CD4-positive, alpha-beta T cell treated with Interleukin-1 beta for 1 hour (primary cell): Measurements from ENCODE around the gene HBA2.
"Not testable (repeated sequence)": the region's sequence is repeated elsewhere in the genome, so short reads cannot be mapped to it uniquely, and the experiment has no call there.

Experiments used
- DNase-seq, 2 donors: peaks; one replicate each; pipeline ENCODE4 v3.0.0-alpha.2; 2020 to 2022

The HBA2 gene

DNA sequence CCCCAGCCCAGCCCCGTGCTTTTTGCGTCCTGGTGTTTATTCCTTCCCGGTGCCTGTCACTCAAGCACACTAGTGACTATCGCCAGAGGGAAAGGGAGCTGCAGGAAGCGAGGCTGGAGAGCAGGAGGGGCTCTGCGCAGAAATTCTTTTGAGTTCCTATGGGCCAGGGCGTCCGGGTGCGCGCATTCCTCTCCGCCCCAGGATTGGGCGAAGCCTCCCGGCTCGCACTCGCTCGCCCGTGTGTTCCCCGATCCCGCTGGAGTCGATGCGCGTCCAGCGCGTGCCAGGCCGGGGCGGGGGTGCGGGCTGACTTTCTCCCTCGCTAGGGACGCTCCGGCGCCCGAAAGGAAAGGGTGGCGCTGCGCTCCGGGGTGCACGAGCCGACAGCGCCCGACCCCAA lies 3.3 kb downstream of the HBA2 start:
- not testable (repeated sequence) for DNase-seq

GRCh38 chr16:176477-177382 lies 4.1 kb downstream of the HBA2 start, which contains the start of gene HBA1:
TSS of gene HBA1 (plus strand) at chr16:176680. CDS start at chr16:176717, 37 bp downstream.
- not testable (repeated sequence) for DNase-seq

- no peak for DNase-seq
Measured at GRCh38 chr16:177394-177822, 4.7 kb downstream of the HBA2 start.

GRCh38 chr16:177981-178667 lies 5.4 kb downstream of the HBA2 start:
- no peak for DNase-seq

DNA sequence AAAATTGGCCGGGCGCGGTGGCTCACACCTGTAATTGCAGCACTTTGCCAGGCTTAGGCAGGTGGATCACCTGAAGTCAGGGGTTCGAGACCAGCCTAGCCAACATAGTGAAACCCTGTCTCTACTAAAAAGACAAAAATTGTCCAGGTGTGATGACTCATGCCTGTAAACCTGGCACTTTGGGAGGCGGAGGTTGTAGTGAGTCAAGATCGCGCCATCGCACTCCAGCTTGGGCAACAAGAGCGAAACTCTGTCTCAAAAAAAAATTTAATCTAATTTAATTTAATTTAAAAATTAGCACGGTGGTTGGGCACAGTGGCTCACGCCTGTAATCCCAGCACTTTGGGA lies 6.0 kb downstream of the HBA2 start:
- DNase-seq = no peak

GRCh38 chr16:179211-180092 lies 6.8 kb downstream of the HBA2 start:
- DNase-seq = no peak

- DNase-seq = peak; percentile 28 to 31
Measured at GRCh38 chr16:180101-180675, 7.5 kb downstream of the HBA2 start, which contains the start of gene HBQ1. TSS of gene HBQ1 (plus strand) at chr16:180459. CDS start at chr16:180487, 28 bp downstream.

DNA sequence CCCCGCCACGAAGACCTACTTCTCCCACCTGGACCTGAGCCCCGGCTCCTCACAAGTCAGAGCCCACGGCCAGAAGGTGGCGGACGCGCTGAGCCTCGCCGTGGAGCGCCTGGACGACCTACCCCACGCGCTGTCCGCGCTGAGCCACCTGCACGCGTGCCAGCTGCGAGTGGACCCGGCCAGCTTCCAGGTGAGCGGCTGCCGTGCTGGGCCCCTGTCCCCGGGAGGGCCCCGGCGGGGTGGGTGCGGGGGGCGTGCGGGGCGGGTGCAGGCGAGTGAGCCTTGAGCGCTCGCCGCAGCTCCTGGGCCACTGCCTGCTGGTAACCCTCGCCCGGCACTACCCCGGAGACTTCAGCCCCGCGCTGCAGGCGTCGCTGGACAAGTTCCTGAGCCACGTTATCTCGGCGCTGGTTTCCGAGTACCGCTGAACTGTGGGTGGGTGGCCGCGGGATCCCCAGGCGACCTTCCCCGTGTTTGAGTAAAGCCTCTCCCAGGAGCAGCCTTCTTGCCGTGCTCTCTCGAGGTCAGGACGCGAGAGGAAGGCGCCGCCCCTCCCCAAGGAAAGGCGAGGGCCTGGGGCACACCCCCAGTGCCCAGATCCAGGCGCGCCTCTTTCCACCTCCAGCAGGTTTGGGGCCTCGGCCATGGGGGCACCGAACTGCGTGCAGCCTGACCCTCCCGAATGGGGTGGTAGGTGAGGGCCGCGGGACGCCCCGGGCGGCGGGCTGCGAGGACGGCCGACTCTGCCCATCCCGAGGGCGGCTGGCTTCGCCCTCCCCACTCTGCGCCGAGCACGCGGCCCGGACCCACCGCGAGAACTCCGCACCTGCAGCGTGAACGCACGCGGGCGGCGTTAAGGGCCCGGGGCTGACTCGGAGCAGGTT lies 8.2 kb downstream of the HBA2 start:
- DNase-seq = peak; percentile 80 to 86

DNA sequence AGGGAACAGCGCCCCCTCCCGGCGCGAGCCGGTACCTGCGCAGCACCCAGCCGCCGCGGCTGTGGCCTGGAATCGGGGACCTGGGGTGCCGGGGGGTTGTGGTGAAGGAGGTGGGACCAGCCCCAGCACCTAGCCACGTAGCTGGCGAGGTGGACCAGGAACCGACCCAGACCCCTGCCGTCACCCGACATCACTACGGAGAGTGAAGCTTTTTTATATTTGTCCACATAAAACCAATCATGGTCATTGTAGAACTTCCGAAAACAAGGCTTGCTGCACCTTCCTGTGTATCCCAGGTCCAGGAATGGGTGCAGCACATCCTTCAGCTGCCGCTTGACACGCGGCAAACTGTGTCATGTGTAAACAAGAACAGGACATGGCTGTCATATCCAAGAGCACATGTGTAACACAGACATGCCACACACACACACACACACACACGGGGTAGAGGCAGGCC lies 8.9 kb downstream of the HBA2 start:
- DNase-seq = no peak

DNA sequence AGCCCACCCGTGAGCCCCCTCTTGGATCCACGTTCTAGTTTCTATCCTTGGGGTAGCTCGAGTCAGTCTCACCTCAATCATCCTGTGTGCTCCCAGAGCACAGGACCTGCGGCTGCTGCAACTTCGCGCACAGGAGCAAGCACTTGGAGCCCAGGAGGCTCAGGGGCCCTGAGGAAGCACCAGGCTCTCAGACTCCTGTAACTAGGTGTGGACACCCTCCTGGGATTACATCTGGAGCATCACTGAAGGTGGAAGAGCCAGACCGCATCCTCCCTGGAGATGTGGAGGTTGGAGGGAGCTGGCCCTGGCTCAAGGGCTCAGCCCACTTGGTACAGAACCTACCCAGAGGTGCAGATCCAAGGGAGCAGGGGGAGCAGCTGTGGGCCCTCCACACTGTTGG lies 10.3 kb downstream of the HBA2 start:
- no peak for DNase-seq

- no peak for DNase-seq
Measured at GRCh38 chr16:185213-185612, 12.5 kb downstream of the HBA2 start.

DNA sequence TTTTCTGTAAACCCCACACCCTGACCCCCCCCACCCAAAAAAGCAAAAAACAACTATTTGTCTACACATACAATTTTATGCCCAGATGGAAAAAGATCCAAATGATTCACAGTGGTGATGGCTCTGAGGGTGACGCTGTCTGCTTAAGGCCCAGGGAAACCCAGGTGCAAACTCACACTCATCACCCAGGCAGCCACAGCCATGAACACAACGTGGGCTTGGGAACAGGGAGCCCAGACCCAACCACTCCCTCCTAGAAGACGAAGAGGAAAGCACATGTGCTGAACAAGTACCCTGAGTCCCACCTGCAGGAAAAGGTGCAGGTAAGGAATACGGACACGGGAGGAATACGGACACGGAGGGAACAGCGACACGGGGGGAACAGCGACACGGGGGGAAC lies 13.0 kb downstream of the HBA2 start:
- DNase-seq = no peak

DNA sequence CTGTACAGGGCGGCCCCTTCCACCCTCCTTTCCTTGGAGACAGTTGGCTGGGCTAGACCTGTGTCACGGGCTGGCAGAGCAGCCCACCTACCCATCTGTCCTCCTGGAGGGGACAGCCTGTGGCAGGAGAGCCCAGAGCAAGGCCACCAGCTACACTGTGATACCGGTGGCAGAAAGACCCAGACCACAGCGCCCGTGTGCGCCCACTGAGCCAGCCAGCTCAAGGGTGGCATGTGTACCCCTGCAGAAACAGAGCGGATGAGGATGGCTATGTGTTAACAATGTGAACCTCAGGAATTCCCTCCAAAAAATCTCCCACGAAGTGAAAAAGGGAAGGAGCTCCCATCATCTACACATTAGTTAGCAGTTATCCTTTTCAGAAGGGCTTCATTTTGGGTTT lies 14.7 kb downstream of the HBA2 start:
- DNase-seq = no peak

GRCh38 chr16:188674-189073 lies 16.0 kb downstream of the HBA2 start:
- peak in 1 of 2 donors; percentile 24 for DNase-seq

DNA sequence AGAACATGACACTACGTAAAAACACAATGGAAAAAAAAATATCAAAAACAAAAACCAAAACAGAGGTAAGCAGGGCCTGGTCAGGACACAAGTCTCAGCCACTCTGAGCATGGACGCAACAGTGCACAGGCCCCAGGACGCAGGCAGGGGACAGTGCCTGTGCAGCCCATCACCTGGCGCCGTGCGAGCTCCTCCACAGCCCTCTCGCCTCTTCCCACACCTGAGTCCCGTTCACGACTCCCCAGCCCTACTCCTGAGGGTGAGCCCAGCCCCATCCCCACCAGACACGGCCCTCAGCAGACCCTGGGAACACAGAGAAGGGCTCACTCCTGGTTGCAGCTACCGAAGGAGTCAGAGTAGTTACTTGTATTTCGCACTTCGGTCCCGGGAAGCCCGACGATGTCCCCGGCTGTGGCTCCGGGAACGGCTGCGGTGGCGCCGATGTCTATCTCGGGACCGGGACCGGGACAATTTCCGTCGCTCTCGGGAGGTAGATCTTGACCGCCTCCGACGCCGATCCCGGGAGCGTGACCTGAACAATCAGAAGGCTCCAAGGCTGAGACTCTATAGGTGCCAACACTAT lies 17.0 kb downstream of the HBA2 start:
- DNase-seq = no peak

GRCh38 chr16:191831-192230 lies 19.2 kb downstream of the HBA2 start:
- DNase-seq = no peak

- DNase-seq = no peak
Measured at GRCh38 chr16:192686-193085, 20.0 kb downstream of the HBA2 start.

- DNase-seq = no peak
Measured at GRCh38 chr16:193441-193840, 20.8 kb downstream of the HBA2 start.

GRCh38 chr16:194516-194915 lies 21.8 kb downstream of the HBA2 start:
- DNase-seq = no peak

DNA sequence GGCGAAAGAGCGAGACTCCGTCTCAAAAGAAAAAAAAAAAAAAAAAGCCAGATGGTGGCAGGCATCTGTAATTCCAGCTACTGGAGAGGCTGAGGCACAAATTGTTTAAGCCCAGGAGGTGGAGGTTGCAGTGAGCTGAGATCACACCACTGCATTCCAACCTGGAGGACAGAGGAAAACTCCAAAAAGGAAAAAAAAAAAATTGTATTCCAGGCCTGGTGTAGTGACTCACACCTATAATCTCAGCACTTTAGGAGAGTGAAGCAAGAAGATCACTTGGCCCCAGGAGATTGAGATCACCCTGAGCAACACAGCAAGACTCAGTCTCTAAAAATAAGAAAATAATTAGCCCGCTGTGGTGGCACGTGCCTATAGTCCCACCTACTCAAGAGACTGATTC lies 27.7 kb downstream of the HBA2 start:
- no peak for DNase-seq

GRCh38 chr16:203246-203645 lies 30.6 kb downstream of the HBA2 start:
- no peak for DNase-seq
